ENCODE data around the gene BNIPL.

Gene BNIPL, protein sequence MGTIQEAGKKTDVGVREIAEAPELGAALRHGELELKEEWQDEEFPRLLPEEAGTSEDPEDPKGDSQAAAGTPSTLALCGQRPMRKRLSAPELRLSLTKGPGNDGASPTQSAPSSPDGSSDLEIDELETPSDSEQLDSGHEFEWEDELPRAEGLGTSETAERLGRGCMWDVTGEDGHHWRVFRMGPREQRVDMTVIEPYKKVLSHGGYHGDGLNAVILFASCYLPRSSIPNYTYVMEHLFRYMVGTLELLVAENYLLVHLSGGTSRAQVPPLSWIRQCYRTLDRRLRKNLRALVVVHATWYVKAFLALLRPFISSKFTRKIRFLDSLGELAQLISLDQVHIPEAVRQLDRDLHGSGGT

GRCh38 chr1:151036356-151036755, at the start of gene BNIPL:
BNIPL (plus strand) TSS chr1:151036586; CDS start chr1:151036726, 140 bp downstream.
- DNase-seq (ENCODE audit: low spot score) = no peak
- FAIRE-seq = no peak

- DNase-seq (ENCODE audit: low spot score) = no peak
- no peak for FAIRE-seq
Observed at GRCh38 chr1:150987924-150988323, 48.5 kb upstream of the BNIPL start.

GRCh38 chr1:150992626-150993025, 43.8 kb upstream of the BNIPL start:
- no peak for FAIRE-seq
- no peak for DNase-seq (ENCODE audit: low spot score)

GRCh38 chr1:150994248-150994647, 42.1 kb upstream of the BNIPL start:
- FAIRE-seq = no peak
- DNase-seq (ENCODE audit: low spot score) = no peak

GRCh38 chr1:150995460-150995859, 40.9 kb upstream of the BNIPL start:
- no peak for FAIRE-seq
- DNase-seq (ENCODE audit: low spot score) = no peak

GRCh38 chr1:150995896-150996295, 40.5 kb upstream of the BNIPL start:
- DNase-seq (ENCODE audit: low spot score) (no peak), FAIRE-seq (no peak)

- no peak for DNase-seq (ENCODE audit: low spot score)
- no peak for FAIRE-seq
Observed at GRCh38 chr1:150997126-150997872, 39.1 kb upstream of the BNIPL start.

- no peak for DNase-seq (ENCODE audit: low spot score)
- no peak for FAIRE-seq
Observed at GRCh38 chr1:150997949-150998348, 38.4 kb upstream of the BNIPL start.

GRCh38 chr1:150999051-150999674, 37.2 kb upstream of the BNIPL start:
- FAIRE-seq (peak; percentile 80), DNase-seq (ENCODE audit: low spot score) (peak; percentile 91)

DNA sequence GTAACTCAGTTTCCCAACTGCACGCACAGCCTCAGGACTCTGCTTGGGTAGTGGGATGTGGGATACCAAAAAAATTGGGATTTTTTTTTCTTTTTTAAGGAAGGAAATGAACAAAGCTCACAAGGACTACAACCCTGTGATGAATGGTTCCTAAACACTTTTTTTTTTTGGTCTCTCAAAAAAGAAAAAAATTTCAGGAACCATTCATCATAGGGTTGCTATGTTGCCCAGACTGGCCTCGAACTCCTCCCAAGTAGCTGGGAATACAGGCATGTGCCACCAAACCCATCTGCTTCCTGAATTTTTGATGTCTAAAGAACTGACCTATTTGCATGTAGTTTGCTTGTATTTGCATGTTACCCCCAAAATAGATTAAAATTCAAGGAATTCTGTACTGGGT, 36.5 kb upstream of the BNIPL start:
- FAIRE-seq (no peak), DNase-seq (ENCODE audit: low spot score) (no peak)

DNA sequence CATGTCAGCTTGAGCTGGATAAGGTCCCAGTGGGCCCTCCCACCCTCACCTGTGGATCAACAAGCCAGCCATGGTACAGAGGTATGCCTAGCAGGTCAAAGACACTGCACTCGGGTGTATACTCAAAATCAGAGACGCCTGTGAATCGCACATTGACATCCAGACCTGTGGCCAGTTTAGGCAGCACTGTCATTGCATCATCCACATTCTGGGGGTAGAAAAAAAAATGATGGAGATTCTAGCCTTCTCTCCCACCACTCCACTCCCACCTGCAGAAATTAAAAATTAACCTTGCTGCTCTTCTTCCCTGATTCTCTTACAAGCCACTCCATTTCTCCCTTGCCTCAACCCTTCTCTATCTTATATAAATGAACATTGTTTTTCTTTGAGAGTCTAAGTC, 36.0 kb upstream of the BNIPL start:
- no peak for DNase-seq (ENCODE audit: low spot score)
- FAIRE-seq = no peak

DNA sequence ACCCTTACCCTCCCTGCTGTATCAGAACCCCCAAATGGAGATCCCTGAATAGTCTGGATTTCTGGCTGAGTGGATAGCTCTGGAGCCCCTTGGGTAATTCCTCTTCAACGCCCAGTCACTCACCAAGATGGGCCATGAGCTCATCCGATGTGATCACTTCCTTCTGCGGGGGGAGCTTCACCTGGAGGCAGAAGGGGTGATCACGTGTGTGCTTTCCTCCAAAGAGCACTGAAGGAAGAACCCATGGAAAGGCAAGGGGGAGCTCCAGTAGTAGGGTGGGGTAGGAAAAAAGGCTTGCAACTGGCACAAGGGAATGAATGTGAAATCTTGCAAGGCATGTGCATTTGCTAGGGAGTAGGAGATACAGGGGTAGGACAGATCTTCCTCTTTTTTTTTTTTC, 34.8 kb upstream of the BNIPL start:
- DNase-seq (ENCODE audit: low spot score) = no peak
- no peak for FAIRE-seq

DNA sequence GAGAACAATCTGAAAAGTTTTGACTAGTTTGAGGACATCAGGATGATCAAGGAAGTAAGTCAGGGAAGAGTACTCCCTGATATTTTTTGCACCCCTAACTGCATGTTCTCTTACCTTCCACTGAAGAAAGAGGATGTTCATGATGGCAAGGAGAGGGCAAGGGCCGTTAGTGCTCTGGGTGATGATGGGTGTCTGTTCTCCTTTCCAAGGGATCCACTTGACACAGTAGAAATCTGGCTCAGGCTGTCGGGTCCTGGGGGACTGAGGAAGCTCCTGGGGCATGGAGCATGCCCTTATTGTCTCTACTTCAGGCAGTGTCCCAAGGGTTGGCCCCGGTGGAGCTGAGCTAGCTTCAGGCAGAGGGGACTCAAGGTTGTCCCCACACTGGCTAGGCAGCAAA, 34.3 kb upstream of the BNIPL start:
- FAIRE-seq = no peak
- no peak for DNase-seq (ENCODE audit: low spot score)

- DNase-seq (ENCODE audit: low spot score) (no peak), FAIRE-seq (no peak)
Observed at GRCh38 chr1:151002611-151003010, 33.8 kb upstream of the BNIPL start.

- FAIRE-seq (no peak), DNase-seq (ENCODE audit: low spot score) (no peak)
Observed at GRCh38 chr1:151003180-151003579, 33.2 kb upstream of the BNIPL start.

GRCh38 chr1:151005729-151006319, 30.6 kb upstream of the BNIPL start:
- FAIRE-seq = no peak
- no peak for DNase-seq (ENCODE audit: low spot score)

- peak; percentile 24 for FAIRE-seq
Observed at GRCh38 chr1:151006327-151007052, 29.9 kb upstream of the BNIPL start, which contains the start of gene MINDY1. MINDY1 (minus strand) TSS chr1:151006902; CDS start chr1:151002617, 4,285 bp downstream.

GRCh38 chr1:151007853-151008243, 28.5 kb upstream of the BNIPL start:
- FAIRE-seq (no peak), DNase-seq (ENCODE audit: low spot score) (no peak)

More at GRCh38 chr1:151006327-151007052, 29.9 kb upstream of the BNIPL start, which contains the start of gene MINDY1:
- peak; percentile 78 for DNase-seq (ENCODE audit: low spot score)

- FAIRE-seq = no peak
Observed at GRCh38 chr1:151008244-151009205, 27.9 kb upstream of the BNIPL start, which contains the start of gene PRUNE1. PRUNE1 (plus strand) TSS chr1:151008449; CDS start chr1:151008633, 184 bp downstream.

DNA sequence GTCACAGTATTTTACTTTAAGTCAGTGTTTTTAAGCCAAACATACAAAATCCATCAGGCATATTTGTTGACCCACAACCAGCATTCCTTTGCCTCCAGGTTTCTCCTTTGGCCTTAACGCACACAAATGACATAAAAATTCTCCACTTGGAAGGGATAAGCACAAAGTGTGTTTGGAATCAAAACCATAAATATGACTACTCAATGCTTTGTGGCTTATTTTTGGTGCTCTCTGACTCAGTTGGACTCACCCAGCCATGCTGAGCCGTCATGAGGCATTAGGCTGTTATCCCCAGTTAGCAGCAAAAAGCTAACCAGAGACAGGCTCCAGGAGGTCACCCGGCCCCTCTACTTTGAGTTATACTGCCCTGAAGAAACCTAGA, 27.2 kb upstream of the BNIPL start:
- peak; percentile 51 for DNase-seq (ENCODE audit: low spot score)
- no peak for FAIRE-seq

More at GRCh38 chr1:151008244-151009205, 27.9 kb upstream of the BNIPL start, which contains the start of gene PRUNE1:
- DNase-seq (ENCODE audit: low spot score) = peak; percentile 91

All from RCC 7860 (cell line).